ENCODE results near the gene U2SURP. TPM values are rescaled to one million over a fixed set of nuclear protein-coding genes. Genes with fewer than 3 reads are reported as not detected.

The U2SURP gene
- total RNA-seq, 1 donor from 2014 or later = 40.8 TPM

GRCh38 chr3:142981108-142981507 is 20.3 kb upstream of the U2SURP start:
- FAIRE-seq (no peak), DNase-seq (ENCODE audit: low read depth) (no peak)
- TF ChIP-seq CTCF (IDR thresholded peaks at IDR 0.05; ENCODE audit: insufficient read depth, low read length, severe bottlenecking) = no peak
- no peaks in the 10 kb centered on the region for H3K27me3 ChIP-seq (ENCODE audit: control insufficient read depth, insufficient read depth, low read length)
- H3K36me3 ChIP-seq (ENCODE audit: control insufficient read depth, insufficient read depth, low read length) = no peaks in the 10 kb centered on the region
- no peak overlapping the region for H3K4me3 ChIP-seq (ENCODE audit: low read depth, low read length)

- DNase-seq (ENCODE audit: low read depth) (no peak), FAIRE-seq (no peak)
- no peaks in the 10 kb centered on the region for H3K36me3 ChIP-seq (ENCODE audit: control insufficient read depth, insufficient read depth, low read length)
- no peak overlapping the region for H3K4me3 ChIP-seq (ENCODE audit: low read depth, low read length)
- no peak for TF ChIP-seq CTCF (IDR thresholded peaks at IDR 0.05; ENCODE audit: insufficient read depth, low read length, severe bottlenecking)
- H3K27me3 ChIP-seq (ENCODE audit: control insufficient read depth, insufficient read depth, low read length) = no peaks in the 10 kb centered on the region
Measured at GRCh38 chr3:142982038-142982773, 19.2 kb upstream of the U2SURP start.

GRCh38 chr3:142983318-142983717 is 18.1 kb upstream of the U2SURP start:
- Histone ChIP-seq H3K36me3 (ENCODE audit: control insufficient read depth, insufficient read depth, low read length) (no peaks in the 10 kb centered on the region), H3K27me3 (ENCODE audit: control insufficient read depth, insufficient read depth, low read length) (no peaks in the 10 kb centered on the region), H3K4me3 (ENCODE audit: low read depth, low read length) (no peak overlapping the region)
- TF ChIP-seq CTCF (IDR thresholded peaks at IDR 0.05; ENCODE audit: insufficient read depth, low read length, severe bottlenecking) = no peak
- DNase-seq (ENCODE audit: low read depth) (no peak), FAIRE-seq (no peak)

- FAIRE-seq (no peak), DNase-seq (ENCODE audit: low read depth) (no peak)
- H3K4me3 ChIP-seq (ENCODE audit: low read depth, low read length) = no peak overlapping the region
- no peak for TF ChIP-seq CTCF (IDR thresholded peaks at IDR 0.05; ENCODE audit: insufficient read depth, low read length, severe bottlenecking)
- H3K27me3 ChIP-seq (ENCODE audit: control insufficient read depth, insufficient read depth, low read length) = no peaks in the 10 kb centered on the region
- no peaks in the 10 kb centered on the region for H3K36me3 ChIP-seq (ENCODE audit: control insufficient read depth, insufficient read depth, low read length)
Measured at GRCh38 chr3:142984255-142984654, 17.1 kb upstream of the U2SURP start.

GRCh38 chr3:142987080-142987700 is 14.2 kb upstream of the U2SURP start:
- H3K4me3 ChIP-seq (ENCODE audit: low read depth, low read length) = no peak overlapping the region
- peak; percentile 36 for TF ChIP-seq CTCF (IDR thresholded peaks at IDR 0.05; ENCODE audit: insufficient read depth, low read length, severe bottlenecking)
- no peaks in the 10 kb centered on the region for H3K36me3 ChIP-seq (ENCODE audit: control insufficient read depth, insufficient read depth, low read length)
- H3K27me3 ChIP-seq (ENCODE audit: control insufficient read depth, insufficient read depth, low read length) = no peaks in the 10 kb centered on the region
- FAIRE-seq (no peak), DNase-seq (ENCODE audit: low read depth) (peak; percentile 56)
